Ishikawa (cell line): ENCODE results near the gene EIF4A3.

Experiments used
- FOXM1 ChIP-seq: IDR thresholded peaks from 2 replicates; pipeline ENCODE4 v1.6.1; 2012; ENCODE audit warnings: low read depth, borderline replicate concordance
- REST ChIP-seq: IDR thresholded peaks from 2 replicates; pipeline ENCODE4 v1.6.1; 2012; ENCODE audit warnings: low read depth, mild to moderate bottlenecking
- TEAD4 ChIP-seq: IDR thresholded peaks from 2 replicates; pipeline ENCODE4 v1.6.1; 2012
- USF1 ChIP-seq: IDR thresholded peaks from 2 replicates; pipeline ENCODE4 v1.6.1; 2012
- YY1 ChIP-seq: IDR thresholded peaks from 2 replicates; pipeline ENCODE4 v1.6.1; 2012; ENCODE audit warnings: low read depth

- TF ChIP-seq REST (no peak), TEAD4 (no peak), FOXM1 (no peak), USF1 (no peak), YY1 (no peak)
Measured at GRCh38 chr17:80142929-80143328, 4.0 kb downstream of the EIF4A3 start.
